Neutrophil (primary cell): Measurements from ENCODE around the gene CPPED1.

Experiments
- H3K27ac ChIP-seq: fragments of 200-600 bp; sonication (generic); 2 replicates; pipeline ENCODE4 v1.5.1; 2016; ENCODE audit warnings: mild to moderate bottlenecking, moderate library complexity
- H3K27me3 ChIP-seq: fragments of 200-600 bp; sonication (generic); 2 replicates; pipeline ENCODE4 v1.6.0; 2016; ENCODE audit warnings: mild to moderate bottlenecking
- H3K36me3 ChIP-seq: fragments of 200-600 bp; sonication (generic); 2 replicates; pipeline ENCODE4 v1.5.1; 2017
- H3K4me1 ChIP-seq, 2 experiments: fragments of 200-600 bp in 1 of 2; sonication (generic) in 1 of 2; 1 replicate in 1 of 2; 2 replicates in 1 of 2; pipeline versions ENCODE4 v1.5.1 to v1.6.1; 2013 to 2016; ENCODE audit warnings: low read depth in 1 of 2, low read length in 1 of 2, mild to moderate bottlenecking in 1 of 2, moderate library complexity in 1 of 2; ENCODE audit not compliant: control insufficient read depth in 1 of 2, insufficient read depth in 1 of 2
- H3K4me3 ChIP-seq, 2 experiments: fragments of 200-600 bp in 1 of 2; sonication (generic) in 1 of 2; 1 replicate in 1 of 2; 2 replicates in 1 of 2; pipeline ENCODE4 v1.5.1; 2013 to 2016; ENCODE audit warnings: low read depth in 1 of 2, low read length in 1 of 2, mild to moderate bottlenecking in 1 of 2, moderate library complexity in 1 of 2
- H3K9me3 ChIP-seq: fragments of 200-600 bp; sonication (generic); 2 replicates; pipeline ENCODE4 v1.5.1; 2016
- TF ChIP-seq, protein P1 (sequence below): fragments of 200-600 bp; sonication (generic); IDR thresholded peaks from 2 replicates; pipeline ENCODE4 v1.5.1; 2016; ENCODE audit warnings: antibody characterized with exemption

CPPED1 gene

DNA sequence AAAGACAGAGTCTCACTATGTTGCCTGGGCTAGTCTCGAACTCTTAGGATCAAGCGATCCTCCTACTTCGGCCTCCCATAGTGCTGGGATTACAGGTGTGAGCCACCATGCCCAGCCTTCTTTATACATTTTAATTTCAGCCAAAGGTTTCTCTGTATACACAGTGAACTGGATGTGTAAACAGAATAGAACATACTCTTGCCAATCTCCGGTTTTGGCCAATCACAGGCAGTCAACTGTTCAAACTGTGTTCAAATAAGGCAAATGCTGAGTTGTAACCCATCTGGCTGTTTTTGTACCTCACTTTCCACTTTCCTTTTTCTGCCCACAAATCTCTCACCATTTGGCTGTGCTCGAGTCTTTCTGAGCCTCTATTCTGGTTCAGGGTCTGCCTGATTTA is 108.2 kb downstream of the CPPED1 start:
- TF ChIP-seq, protein P1, sequence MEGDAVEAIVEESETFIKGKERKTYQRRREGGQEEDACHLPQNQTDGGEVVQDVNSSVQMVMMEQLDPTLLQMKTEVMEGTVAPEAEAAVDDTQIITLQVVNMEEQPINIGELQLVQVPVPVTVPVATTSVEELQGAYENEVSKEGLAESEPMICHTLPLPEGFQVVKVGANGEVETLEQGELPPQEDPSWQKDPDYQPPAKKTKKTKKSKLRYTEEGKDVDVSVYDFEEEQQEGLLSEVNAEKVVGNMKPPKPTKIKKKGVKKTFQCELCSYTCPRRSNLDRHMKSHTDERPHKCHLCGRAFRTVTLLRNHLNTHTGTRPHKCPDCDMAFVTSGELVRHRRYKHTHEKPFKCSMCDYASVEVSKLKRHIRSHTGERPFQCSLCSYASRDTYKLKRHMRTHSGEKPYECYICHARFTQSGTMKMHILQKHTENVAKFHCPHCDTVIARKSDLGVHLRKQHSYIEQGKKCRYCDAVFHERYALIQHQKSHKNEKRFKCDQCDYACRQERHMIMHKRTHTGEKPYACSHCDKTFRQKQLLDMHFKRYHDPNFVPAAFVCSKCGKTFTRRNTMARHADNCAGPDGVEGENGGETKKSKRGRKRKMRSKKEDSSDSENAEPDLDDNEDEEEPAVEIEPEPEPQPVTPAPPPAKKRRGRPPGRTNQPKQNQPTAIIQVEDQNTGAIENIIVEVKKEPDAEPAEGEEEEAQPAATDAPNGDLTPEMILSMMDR = no peak
- H3K36me3 ChIP-seq = peaks cover 89% of the 10 kb centered on the region
- H3K4me3 ChIP-seq = no peak overlapping the region
- no peaks in the 10 kb centered on the region for H3K4me1 ChIP-seq
- no peaks in the 10 kb centered on the region for H3K9me3 ChIP-seq
- H3K27me3 ChIP-seq = no peaks in the 10 kb centered on the region
- no peak overlapping the region for H3K27ac ChIP-seq

DNA sequence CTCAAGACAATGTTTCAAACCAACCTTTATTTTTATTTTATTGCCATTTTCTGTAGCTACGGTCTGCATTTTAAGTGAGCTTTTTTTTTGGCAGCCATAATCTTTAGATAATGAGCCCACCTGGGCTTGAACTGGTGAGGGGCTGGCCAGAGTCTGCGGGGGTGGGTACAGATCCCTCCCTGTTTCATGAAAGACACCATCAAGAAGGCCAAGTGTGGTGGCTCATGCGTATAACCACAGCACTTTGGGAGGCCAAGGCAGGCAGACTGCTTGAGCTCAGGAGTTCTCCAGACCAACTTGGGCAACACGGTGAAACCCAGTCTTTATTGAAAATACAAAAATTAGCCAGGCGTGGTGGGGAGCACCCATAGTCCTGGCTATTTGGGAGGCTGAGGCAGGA is 113.7 kb downstream of the CPPED1 start:
- Histone ChIP-seq H3K9me3 (no peaks in the 10 kb centered on the region), H3K36me3 (peaks cover 64% of the 10 kb centered on the region), H3K4me3 (no peak overlapping the region), H3K4me1 (peaks cover 4 to 6% of the 10 kb centered on the region in 2 experiments), H3K27ac (no peak overlapping the region), H3K27me3 (no peaks in the 10 kb centered on the region)
- TF ChIP-seq, protein P1 = no peak

DNA sequence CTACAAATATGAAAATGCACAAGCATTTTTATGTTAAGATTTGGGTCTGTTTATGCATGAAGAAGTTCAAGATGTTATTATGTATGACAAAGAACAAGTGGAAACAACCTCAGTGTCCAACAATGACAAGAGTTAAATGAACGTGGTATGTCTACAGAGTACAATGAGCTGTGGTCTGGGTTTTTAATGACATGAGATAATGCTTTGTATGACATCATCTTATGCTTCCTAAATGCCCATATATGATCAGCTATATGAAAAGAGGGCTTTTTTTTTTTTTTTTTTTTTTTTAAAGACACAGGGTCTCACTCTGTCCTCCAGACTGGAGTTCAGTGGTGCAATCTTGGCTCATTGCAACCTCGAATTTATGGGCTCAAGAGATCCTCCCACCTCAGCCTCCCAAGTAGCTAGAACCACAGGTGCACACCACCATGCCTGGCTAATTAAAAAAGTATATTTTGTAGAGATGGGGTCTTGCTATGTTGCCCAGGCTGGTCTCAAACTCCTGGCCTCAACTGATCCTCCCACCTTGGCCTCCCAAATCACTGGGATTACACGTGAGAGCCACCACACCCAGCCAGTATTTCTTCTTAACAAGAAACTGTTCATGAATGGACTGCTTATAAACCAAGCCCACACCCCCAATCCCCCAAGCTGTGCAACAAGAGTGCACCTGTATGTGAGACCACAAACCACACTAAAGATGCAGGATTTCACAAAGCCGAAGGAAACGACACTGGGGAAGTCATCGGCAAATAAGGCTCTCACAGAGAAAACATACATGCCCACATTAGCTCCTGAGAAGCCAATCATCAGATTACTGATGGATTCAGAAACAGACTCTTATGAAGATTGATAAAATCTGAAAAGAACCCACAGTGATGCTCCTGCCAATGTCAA is 114.5 kb downstream of the CPPED1 start:
- H3K36me3 ChIP-seq = peaks cover 60% of the 10 kb centered on the region
- H3K27ac ChIP-seq = no peak overlapping the region
- H3K9me3 ChIP-seq = no peaks in the 10 kb centered on the region
- peaks cover 4 to 6% of the 10 kb centered on the region in 2 experiments for H3K4me1 ChIP-seq
- no peak overlapping the region for H3K4me3 ChIP-seq
- TF ChIP-seq, protein P1 = no peak
- H3K27me3 ChIP-seq = no peaks in the 10 kb centered on the region

GRCh38 chr16:12685806-12686205 is 117.9 kb downstream of the CPPED1 start:
- peaks cover 45% of the 10 kb centered on the region for H3K36me3 ChIP-seq
- TF ChIP-seq, protein P1 = no peak

DNA sequence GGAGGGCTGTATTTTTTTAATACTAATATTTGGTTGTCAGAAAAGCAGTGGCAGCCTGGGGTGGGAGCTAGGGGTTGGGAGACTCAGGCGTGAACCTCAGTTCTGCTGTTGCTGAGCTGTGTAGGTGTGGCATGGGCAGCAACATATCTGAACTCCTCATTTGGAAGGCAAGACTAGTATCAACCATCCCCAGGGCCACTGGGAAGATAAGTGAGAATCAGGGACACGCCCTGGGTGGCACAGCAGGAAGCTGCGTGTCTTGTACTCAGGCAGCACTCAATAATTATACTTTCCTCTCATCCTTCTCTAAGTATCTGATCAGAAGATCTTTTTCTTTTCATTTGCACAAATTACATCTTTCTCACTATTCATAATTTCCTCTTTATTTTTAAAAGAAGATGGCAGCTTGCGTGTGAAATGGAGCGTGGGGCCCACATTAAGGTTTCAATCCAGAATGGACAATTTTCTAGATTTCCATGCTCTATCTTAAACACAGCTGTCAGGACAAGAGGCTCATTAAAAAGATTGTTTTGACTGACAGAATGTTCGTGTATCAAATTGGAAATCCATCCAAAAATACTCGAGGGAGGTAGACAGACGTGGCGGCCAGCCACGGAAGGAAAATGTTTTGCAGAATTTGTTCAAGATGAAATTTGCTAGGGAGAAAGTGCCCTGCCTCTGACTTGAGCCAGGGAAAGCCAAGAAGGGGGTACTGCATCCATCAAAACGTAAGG is 121.1 kb downstream of the CPPED1 start:
- TF ChIP-seq, protein P1 = no peak
- Histone ChIP-seq H3K27me3 (no peaks in the 10 kb centered on the region), H3K36me3 (peaks cover 32% of the 10 kb centered on the region), H3K27ac (no peak overlapping the region), H3K9me3 (no peaks in the 10 kb centered on the region), H3K4me3 (no peak overlapping the region), H3K4me1 (peaks cover 4 to 9% of the 10 kb centered on the region in 2 experiments)

More at GRCh38 chr16:12685806-12686205, 117.9 kb downstream of the CPPED1 start:
- Histone ChIP-seq H3K27ac (peak overlapping the region; percentile 29), H3K27me3 (no peaks in the 10 kb centered on the region), H3K4me1 (peaks cover 4 to 6% of the 10 kb centered on the region in 2 experiments), H3K4me3 (no peak overlapping the region), H3K9me3 (no peaks in the 10 kb centered on the region)
